Measurements from ENCODE around the gene MTARC2.

The MTARC2 gene

DNA sequence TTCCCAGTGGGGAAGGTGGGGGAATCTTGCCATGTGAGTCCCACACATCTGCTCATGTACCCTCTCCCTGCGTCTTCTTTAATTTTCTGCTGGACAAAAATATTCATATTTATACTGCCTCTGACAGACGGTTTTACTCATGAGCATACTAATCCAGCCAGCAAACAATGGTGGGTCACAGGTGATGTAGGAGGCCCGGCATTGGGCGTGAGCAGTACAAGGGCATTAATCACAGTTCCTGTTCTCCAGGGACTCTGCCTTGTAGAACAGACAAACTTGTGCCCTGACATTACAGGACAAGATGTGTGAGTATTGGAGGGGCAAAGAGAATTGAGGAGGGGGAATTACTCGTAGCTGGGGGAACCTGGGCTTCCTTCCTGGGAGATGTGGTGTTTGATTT is 63.6 kb downstream of the MTARC2 start:
- Histone ChIP-seq H4K20me1 (ENCODE audit: insufficient read depth, low read length) (no peaks in the 10 kb centered on the region), H3K79me2 (ENCODE audit: insufficient read depth, low read length) (no peaks in the 10 kb centered on the region), H3K27ac (ENCODE audit: low read depth, low read length, poor library complexity, severe bottlenecking) (no peak overlapping the region), H3K4me2 (ENCODE audit: low read length) (no peak overlapping the region), H3K9ac (ENCODE audit: low read length) (no peak overlapping the region), H3K27me3 (ENCODE audit: insufficient read depth, low read length) (no peaks in the 10 kb centered on the region), H3F3A (ENCODE audit: insufficient read depth, low read length) (no peaks in the 10 kb centered on the region), H3K9me3 (ENCODE audit: low read length) (no peaks in the 10 kb centered on the region), H2AFZ (ENCODE audit: low read length) (no peak overlapping the region), H3K36me3 (ENCODE audit: insufficient read depth, low read length) (no peaks in the 10 kb centered on the region), H3K9me2 (ENCODE audit: low read depth, low read length) (no peaks in the 10 kb centered on the region), H3K4me1 (ENCODE audit: insufficient read depth, low read length, severe bottlenecking) (no peaks in the 10 kb centered on the region), H3K4me3 (ENCODE audit: low read depth, low read length, poor library complexity, severe bottlenecking) (no peak overlapping the region)
- TF ChIP-seq EZH2 (IDR thresholded peaks at IDR 0.05; ENCODE audit: borderline replicate concordance, low read length) = no peak

DNA sequence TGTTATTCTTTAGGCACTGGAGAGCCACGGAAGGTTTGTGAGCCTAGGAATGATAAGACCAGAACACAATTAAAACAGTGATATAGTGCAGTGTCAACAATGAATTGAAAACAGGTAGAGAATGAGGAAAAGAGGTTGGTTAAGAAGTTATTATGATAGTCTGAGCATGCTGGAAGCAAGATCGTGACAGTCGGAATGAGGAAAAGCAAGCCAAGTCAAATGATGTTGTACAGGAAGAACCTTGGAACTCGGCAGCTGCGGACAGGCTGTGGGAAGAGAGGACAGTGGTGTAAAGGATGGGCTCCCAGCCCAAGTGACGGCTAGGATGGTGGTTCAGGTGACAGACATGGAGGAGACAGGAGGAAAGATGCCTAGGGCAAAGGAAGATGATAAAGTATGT is 64.2 kb downstream of the MTARC2 start:
- Histone ChIP-seq H3K36me3 (ENCODE audit: insufficient read depth, low read length) (no peaks in the 10 kb centered on the region), H4K20me1 (ENCODE audit: insufficient read depth, low read length) (no peaks in the 10 kb centered on the region), H3K79me2 (ENCODE audit: insufficient read depth, low read length) (no peaks in the 10 kb centered on the region), H2AFZ (ENCODE audit: low read length) (no peak overlapping the region), H3F3A (ENCODE audit: insufficient read depth, low read length) (no peaks in the 10 kb centered on the region), H3K4me3 (ENCODE audit: low read depth, low read length, poor library complexity, severe bottlenecking) (no peak overlapping the region), H3K9me2 (ENCODE audit: low read depth, low read length) (no peaks in the 10 kb centered on the region), H3K4me1 (ENCODE audit: insufficient read depth, low read length, severe bottlenecking) (no peaks in the 10 kb centered on the region), H3K4me2 (ENCODE audit: low read length) (no peak overlapping the region), H3K27ac (ENCODE audit: low read depth, low read length, poor library complexity, severe bottlenecking) (no peak overlapping the region), H3K9me3 (ENCODE audit: low read length) (no peaks in the 10 kb centered on the region), H3K9ac (ENCODE audit: low read length) (no peak overlapping the region), H3K27me3 (ENCODE audit: insufficient read depth, low read length) (no peaks in the 10 kb centered on the region)
- TF ChIP-seq, protein P1, sequence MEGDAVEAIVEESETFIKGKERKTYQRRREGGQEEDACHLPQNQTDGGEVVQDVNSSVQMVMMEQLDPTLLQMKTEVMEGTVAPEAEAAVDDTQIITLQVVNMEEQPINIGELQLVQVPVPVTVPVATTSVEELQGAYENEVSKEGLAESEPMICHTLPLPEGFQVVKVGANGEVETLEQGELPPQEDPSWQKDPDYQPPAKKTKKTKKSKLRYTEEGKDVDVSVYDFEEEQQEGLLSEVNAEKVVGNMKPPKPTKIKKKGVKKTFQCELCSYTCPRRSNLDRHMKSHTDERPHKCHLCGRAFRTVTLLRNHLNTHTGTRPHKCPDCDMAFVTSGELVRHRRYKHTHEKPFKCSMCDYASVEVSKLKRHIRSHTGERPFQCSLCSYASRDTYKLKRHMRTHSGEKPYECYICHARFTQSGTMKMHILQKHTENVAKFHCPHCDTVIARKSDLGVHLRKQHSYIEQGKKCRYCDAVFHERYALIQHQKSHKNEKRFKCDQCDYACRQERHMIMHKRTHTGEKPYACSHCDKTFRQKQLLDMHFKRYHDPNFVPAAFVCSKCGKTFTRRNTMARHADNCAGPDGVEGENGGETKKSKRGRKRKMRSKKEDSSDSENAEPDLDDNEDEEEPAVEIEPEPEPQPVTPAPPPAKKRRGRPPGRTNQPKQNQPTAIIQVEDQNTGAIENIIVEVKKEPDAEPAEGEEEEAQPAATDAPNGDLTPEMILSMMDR (IDR thresholded peaks at IDR 0.05; ENCODE audit: low read length) = no peak
- no peak for TF ChIP-seq EZH2 (IDR thresholded peaks at IDR 0.05; ENCODE audit: borderline replicate concordance, low read length)

DNA sequence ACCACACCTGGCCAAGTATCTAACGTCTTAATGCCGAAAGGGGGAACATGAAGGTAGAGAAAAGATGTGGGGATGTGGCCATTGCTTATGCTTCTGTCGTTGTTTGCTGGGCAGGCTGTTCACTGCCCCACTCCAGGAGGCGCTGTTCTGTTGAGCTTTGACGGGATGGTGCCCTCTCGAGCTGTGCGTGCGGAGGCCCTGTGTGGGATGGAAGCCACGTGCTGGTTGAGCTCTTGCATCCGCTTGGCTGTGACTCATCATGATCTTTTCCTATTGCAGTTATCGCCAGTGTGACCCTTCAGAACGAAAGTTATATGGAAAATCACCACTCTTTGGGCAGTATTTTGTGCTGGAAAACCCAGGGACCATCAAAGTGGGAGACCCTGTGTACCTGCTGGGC is 64.9 kb downstream of the MTARC2 start:
- Histone ChIP-seq H3K4me2 (ENCODE audit: low read length) (no peak overlapping the region), H3K27ac (ENCODE audit: low read depth, low read length, poor library complexity, severe bottlenecking) (no peak overlapping the region), H3F3A (ENCODE audit: insufficient read depth, low read length) (no peaks in the 10 kb centered on the region), H2AFZ (ENCODE audit: low read length) (no peak overlapping the region), H3K9me3 (ENCODE audit: low read length) (no peaks in the 10 kb centered on the region), H3K9me2 (ENCODE audit: low read depth, low read length) (no peaks in the 10 kb centered on the region), H3K4me1 (ENCODE audit: insufficient read depth, low read length, severe bottlenecking) (no peaks in the 10 kb centered on the region), H3K9ac (ENCODE audit: low read length) (no peak overlapping the region), H3K27me3 (ENCODE audit: insufficient read depth, low read length) (no peaks in the 10 kb centered on the region), H3K4me3 (ENCODE audit: low read depth, low read length, poor library complexity, severe bottlenecking) (no peak overlapping the region), H3K36me3 (ENCODE audit: insufficient read depth, low read length) (no peaks in the 10 kb centered on the region), H3K79me2 (ENCODE audit: insufficient read depth, low read length) (no peaks in the 10 kb centered on the region), H4K20me1 (ENCODE audit: insufficient read depth, low read length) (no peaks in the 10 kb centered on the region)
- TF ChIP-seq EZH2 (IDR thresholded peaks at IDR 0.05; ENCODE audit: borderline replicate concordance, low read length) = no peak
- TF ChIP-seq, protein P1 (IDR thresholded peaks at IDR 0.05; ENCODE audit: low read length) = peak; percentile 30; the same call in 1 of the 2 replicates

DNA sequence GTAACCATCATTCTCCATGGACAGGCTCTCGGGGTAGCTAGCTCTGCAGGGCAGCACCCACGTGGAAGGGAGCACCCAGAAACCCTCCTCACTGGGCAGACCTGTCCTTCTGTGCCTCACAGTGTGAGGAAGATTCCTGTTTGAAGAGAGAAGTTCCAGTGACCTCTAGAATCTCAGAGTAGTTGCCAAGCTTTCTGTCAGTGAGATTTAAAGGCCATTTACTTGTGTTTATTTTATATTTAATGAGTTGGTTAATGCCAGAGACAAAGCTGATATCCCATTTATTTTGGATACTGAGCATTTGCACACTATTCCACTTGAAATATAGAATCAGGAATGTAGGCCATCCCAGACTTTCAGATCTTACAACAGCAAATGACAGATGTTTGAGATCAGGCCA is 67.3 kb downstream of the MTARC2 start:
- TF ChIP-seq, protein P1 (IDR thresholded peaks at IDR 0.05; ENCODE audit: low read length) = no peak
- TF ChIP-seq EZH2 (IDR thresholded peaks at IDR 0.05; ENCODE audit: borderline replicate concordance, low read length) = no peak
- Histone ChIP-seq H3K4me2 (ENCODE audit: low read length) (no peak overlapping the region), H3K4me3 (ENCODE audit: low read depth, low read length, poor library complexity, severe bottlenecking) (no peak overlapping the region), H3K27me3 (ENCODE audit: insufficient read depth, low read length) (no peaks in the 10 kb centered on the region), H3K9me3 (ENCODE audit: low read length) (no peaks in the 10 kb centered on the region), H3F3A (ENCODE audit: insufficient read depth, low read length) (no peaks in the 10 kb centered on the region), H3K9ac (ENCODE audit: low read length) (no peak overlapping the region), H3K36me3 (ENCODE audit: insufficient read depth, low read length) (no peaks in the 10 kb centered on the region), H4K20me1 (ENCODE audit: insufficient read depth, low read length) (no peaks in the 10 kb centered on the region), H3K27ac (ENCODE audit: low read depth, low read length, poor library complexity, severe bottlenecking) (no peak overlapping the region), H3K4me1 (ENCODE audit: insufficient read depth, low read length, severe bottlenecking) (no peaks in the 10 kb centered on the region), H3K9me2 (ENCODE audit: low read depth, low read length) (no peaks in the 10 kb centered on the region), H3K79me2 (ENCODE audit: insufficient read depth, low read length) (no peaks in the 10 kb centered on the region), H2AFZ (ENCODE audit: low read length) (no peak overlapping the region)
